ENCODE measurements around the gene MYO7A.

MYO7A gene

DNA sequence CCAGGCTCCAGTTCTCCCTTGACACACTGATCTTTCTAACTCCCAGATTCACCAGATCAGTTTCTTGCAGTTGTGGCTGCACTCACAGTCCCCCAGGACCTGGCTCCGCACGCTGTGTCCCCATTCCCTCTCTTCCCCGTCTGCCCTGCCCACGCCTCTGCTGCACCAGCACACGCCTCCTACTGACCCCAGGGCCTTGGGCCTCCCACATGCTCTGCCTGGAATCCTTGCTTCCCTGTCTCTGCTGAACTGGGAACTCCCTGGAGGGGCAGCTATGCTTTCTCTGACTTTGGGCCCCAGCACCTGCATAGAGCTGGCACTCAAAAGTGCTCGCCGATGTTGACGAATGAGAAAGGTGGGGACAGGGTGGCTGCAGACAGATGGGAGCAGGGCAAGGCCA, 68.9 kb downstream of the MYO7A start:
- in situ Hi-C loops (cut with MboI; ENCODE audit: low sequenced_read_pairs): no loop called here

DNA sequence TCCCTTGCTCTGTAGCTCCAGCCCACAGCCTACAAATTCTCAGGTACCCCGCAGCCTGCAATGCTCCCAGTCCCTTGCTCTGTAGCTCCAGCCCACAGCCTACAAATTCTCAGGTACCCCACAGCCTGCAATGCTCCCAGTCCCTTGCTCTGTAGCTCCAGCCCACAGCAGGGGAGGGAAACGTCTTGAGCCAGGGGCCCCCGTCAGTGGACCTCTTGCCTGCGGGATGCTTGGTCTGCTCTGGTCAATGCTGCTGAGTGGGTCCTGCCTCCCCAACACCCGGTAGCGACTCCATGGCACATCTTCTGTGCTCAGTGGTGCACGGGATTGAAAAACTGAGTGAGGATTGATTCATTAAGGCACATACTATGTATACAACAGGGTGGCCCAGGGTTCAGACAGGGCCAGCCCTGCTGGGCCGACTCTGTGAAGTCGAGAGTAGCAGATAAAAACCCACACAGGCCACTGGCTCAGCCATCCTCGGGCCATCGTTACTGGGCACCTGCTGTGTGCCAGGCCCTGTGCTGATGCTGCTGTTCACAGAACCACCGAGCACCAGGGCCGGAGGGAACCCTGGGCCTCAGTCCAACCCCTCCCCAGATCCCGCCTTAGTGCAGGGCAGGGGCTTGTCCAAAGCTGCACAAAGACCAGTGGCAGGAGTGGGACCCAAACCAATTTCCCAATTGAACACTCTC, 69.7 kb downstream of the MYO7A start:
- in situ Hi-C loops (cut with MboI; ENCODE audit: low sequenced_read_pairs): no loop called here

DNA sequence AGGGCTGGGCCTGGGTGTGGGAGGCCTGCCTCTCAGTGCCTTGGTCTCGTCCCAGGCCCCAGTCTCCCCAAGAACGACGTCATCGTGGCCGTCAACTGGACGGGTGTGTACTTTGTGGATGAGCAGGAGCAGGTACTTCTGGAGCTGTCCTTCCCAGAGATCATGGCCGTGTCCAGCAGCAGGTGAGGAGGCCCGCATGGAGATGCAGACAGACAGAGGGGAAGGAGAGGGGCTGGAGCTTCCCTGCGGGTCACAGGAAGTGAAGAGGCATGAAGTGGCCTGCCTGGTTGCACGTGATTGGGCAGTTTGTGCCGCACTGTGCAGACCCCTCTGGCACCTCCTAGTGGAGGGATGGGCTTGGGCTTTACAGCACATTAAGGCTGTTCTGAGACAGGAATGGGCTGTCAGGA, 70.4 kb downstream of the MYO7A start:
- in situ Hi-C loops (cut with MboI; ENCODE audit: low sequenced_read_pairs): no loop called here

DNA sequence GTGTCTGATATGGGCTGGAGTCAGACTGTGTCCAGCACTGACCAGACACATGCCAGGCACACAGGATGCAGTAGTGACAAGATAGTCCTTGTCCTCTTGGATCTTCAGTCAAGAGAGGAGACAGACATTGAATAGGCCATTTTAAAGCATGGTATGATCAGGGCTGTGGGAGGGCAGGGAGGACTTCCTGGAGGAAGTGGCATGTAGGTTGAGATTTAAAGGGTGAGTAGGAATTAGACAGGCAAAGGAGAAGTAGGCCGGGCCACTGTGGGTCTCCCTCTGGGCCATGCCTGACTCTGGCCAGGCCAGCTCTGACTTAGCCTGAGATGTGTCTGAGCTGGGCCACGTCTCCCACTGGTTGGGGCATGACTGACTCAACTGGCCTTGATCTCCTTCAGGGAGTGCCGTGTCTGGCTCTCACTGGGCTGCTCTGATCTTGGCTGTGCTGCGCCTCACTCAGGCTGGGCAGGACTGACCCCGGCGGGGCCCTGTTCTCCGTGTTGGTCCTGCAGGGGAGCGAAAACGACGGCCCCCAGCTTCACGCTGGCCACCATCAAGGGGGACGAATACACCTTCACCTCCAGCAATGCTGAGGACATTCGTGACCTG, 71.2 kb downstream of the MYO7A start:
- in situ Hi-C loops (cut with MboI; ENCODE audit: low sequenced_read_pairs): no loop called here

DNA sequence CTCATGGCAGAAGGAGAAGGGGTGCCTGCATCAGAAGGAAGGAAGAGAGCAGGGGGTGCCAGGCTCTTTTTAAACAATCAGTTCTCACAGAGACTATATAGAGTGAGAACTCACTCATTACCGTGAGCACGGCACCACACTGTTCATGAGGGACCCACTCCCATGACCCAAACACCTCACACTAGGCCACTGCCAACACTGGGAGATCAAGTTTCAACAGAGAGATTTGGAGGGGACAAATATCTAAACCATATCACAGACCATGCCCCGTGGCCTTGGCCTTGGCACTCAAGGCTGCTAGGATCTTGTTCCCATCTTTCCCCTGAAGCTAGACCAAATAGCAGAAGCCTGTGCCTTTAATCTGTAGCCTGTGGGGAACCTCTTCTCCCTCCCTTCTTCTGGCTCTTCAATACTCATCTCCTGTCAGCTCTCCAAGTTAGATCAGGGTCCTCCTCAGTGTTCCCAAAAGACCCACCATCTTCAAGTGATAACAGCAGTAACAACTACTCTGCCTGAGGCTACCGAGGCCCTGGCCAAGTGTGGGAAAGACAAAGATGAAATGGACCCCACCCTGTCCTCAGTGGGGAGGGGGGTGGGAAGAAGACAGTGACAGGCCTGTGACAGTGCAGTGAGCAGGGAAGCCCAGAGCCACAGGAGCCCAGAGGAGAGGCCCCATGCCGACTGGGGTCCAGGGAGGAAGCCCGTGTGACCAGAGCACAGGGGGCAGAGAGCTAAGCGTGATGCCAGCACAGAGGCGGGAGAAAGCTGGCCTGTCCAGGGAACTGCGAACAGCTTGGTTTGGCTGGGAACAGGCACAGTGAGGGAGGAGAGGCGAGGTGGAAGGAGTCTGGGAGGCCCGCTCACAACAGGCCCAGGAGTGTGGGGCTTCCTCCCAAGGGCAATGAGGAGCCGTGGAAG, 72.6 kb downstream of the MYO7A start:
- in situ Hi-C loops (cut with MboI; ENCODE audit: low sequenced_read_pairs): no loop called here

DNA sequence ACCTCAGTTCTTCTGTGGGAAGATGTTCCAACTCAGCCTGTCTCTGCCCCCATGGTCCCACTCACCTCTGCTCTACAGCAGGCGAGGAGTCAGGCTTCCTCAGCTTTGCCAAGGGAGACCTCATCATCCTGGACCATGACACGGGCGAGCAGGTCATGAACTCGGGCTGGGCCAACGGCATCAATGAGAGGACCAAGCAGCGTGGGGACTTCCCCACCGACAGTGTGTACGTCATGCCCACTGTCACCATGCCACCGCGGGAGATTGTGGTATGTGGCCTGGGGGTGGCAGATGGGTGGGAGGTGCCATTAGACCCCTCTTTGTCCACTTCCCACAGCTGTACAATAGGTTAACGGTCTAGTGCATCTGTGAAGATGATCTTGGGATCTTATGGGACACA, 73.3 kb downstream of the MYO7A start:
- in situ Hi-C loops (cut with MboI; ENCODE audit: low sequenced_read_pairs): no loop called here

DNA sequence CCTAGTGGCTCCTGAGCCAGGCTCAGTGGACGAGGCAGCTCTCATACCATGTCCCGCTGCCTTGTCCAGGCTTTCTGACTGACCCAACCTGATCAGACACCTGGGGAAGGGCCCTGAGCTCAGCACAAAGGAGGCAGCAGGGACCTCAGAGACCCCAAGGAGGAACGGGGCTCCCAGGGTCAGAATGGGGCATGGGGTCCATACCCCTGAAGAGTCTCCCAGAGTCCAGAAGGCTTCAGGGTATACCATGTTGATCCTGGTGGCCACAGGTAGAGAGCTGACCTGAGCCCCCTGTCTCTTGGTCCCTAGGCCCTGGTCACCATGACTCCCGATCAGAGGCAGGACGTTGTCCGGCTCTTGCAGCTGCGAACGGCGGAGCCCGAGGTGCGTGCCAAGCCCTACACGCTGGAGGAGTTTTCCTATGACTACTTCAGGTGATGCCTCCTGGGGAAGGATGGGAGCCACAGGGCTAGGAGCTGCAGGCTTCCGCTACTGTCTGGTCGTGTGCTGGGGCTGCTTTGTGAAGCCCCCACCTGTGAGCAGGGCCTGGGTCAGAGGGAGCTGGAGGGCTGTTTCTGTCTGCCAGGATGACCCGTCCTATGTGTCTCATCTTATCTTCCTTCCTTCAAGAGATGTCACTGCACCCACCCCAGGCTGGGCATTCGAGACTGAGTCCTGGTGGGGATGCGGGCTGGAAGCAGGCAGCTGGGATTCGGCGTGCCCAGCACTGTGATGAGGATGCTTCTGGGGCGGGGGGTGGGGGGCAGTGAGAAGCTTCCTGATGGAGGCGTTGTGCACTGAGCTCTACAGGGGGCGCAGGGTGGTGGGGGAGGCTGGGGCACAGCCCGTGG, 74.2 kb downstream of the MYO7A start:
- in situ Hi-C loops (cut with MboI; ENCODE audit: low sequenced_read_pairs): no loop called here

DNA sequence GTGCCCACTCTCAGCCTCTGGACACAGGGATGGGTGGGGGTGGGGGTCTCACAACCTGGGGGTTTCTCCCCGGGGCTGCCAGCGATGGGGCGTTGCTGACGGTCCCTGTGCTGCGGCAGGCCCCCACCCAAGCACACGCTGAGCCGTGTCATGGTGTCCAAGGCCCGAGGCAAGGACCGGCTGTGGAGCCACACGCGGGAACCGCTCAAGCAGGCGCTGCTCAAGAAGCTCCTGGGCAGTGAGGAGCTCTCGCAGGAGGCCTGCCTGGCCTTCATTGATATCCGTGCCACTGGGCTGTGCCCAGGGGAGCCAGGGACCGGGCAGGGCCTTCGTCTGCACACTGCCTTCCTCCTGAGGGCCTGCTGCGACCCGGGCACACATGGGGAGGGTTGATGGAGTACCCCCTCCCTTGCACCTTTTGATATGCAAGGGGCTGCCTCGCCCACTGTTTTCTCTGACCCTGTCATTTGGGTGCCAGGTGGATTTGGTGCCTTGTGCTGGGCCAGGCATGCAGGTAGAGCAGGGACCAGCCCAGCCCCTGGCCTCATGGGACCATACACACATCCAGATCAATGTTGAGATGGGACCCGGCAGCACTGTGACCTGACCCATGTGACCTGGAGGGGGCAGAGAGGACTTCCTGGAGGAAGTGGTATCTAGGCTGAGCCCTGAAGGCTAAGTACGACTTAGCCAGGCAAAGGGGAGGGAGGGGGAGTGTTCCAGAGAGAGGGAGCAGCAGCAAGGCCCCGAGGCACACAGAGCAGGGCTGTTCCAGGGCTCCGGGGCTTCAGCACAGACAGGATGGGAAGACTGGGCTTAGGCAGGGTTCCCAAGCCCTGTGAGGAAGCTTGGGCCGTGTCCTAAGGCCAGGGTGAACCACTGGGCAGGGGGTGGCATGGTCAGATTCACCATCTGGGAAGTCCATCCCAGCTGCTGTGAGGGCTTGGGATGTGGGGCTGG, 75.2 kb downstream of the MYO7A start:
- in situ Hi-C loops (cut with MboI; ENCODE audit: low sequenced_read_pairs): no loop called here

DNA sequence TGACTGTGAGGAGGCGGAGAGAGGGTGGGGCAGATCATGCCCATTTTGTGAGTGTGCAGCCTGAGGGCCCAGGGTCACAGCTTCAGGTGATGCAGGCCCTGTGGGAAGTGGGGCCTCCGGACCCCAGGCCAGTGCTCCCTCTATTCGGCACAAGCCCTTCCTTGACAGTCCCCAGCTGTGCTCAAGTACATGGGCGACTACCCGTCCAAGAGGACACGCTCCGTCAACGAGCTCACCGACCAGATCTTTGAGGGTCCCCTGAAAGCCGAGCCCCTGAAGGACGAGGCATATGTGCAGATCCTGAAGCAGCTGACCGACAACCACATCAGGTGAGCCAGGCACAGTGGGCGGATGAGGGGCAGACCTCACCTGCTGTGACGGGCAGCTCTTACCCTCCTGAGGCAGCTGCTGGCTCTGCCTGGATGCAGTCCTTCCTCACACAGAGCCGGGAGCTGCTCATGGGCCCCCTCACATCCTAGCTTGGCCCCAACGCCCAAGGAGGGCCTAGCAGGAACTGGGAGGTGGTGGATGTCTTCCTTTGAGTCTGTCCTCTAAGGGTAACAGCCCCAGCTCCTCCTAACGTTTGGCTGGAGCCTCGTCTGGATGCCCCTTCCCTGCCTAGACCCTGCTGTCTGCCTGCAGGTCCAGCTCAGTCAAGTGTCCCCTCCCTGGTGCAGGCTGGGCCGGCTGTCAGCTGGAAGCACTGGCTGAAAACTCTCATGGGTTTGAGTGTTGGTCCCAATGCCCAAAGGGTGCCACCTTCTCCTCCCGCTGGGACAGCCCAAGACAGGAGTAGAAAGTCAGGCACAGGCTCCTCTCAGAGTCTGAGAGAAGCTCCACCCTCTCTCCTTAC, 76.1 kb downstream of the MYO7A start:
- in situ Hi-C loops (cut with MboI; ENCODE audit: low sequenced_read_pairs): no loop called here

DNA sequence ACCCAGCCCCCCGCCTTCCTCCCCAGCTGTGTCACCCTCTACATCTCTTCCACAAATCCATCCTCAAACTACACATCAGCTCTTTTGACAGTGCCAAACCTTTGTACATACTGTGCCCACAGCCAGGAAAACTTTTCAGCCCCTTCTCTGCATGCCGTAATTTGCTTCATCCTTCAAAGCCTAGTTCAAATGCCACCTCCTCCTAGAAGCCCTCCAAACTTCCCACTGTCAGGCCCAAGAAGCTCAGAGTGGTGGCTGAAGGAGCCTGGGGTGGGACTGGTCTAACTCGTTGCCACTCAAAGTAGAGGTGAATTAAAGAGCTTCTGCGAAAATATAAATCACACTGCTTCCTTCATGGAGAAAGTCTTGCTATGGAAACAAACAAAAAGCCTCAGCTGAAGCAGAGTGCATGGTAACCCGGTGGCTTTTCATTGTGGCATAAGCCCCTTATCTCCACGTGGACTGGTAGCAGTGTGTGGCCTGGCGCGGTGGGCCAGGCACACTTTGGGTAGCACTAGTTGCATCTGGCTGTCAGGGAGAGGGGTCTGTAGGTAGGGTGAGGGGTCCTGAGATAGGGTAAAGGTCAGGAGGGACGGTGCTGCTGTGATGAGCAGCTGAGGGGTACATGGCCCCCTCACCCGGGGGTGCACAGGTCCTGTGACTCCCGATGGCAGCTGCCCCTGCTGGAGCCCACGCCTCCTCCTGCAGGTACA, 76.9 kb downstream of the MYO7A start:
- in situ Hi-C loops (cut with MboI; ENCODE audit: low sequenced_read_pairs): no loop called here

DNA sequence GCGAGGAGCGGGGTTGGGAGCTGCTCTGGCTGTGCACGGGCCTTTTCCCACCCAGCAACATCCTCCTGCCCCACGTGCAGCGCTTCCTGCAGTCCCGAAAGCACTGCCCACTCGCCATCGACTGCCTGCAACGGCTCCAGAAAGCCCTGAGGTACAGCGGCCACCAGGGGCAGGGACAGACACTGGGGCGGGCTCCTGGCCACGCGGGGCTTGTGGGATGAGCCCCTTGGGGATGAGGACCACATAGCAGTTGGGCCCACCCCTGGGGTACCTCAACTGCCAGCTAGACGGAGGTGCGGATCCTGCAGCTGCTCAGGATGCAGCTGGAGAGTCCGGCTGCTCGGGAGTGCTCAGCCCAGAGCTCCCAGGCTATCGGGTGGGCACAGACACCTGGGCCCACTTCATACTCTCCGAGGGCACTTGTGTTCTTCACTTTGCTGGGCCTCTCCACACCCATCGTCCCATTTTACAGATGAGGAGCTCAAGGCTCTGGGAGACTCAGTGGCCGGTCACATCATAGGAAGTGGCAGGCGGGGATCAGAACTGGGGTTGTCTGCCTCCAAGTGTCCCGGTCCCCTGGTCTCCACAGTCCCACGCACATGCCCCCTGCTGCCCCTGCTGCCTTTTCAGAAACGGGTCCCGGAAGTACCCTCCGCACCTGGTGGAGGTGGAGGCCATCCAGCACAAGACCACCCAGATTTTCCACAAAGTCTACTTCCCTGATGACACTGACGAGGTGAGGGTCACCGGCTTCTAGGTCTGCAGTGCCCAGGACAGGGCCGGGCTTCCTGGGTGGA, 77.6 kb downstream of the MYO7A start:
- in situ Hi-C loops (cut with MboI; ENCODE audit: low sequenced_read_pairs): no loop called here

DNA sequence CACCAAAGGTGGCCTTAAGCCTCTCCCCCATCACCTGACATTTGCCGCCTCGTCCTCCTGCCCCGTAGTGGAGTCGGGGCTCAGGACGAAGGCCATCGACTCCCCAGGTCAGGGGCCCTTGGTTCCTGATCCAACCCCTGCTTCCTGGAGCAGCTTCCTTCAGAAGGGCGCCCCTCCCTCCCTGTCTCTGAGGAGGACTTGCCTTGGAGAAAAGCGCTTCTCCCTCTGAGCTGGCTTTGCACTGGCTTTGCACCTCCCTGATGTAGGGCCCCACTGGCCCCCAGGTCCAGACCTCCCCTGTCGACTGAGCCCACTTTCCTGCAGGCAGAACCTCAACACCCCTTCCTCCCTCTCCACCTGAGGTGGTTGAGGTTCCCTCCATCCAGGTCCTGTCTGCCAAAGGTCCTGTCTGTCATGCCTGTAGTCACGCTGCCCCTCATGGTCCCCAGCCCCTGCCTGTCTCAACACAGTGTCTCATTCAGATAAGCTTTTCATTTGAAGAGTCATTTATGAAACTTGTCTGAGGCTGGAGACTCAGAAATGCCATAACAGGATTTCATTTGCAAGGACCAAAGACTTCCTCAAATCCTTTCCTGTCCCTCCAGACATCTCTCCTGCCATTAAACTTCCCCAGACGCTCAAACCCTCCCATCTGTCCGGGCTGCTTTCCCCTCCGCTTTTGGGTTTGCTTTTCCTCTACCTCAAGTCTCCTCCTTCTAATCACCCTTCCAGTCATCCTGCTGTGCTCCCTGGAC, 78.4 kb downstream of the MYO7A start:
- in situ Hi-C loops (cut with MboI; ENCODE audit: low sequenced_read_pairs): no loop called here

DNA sequence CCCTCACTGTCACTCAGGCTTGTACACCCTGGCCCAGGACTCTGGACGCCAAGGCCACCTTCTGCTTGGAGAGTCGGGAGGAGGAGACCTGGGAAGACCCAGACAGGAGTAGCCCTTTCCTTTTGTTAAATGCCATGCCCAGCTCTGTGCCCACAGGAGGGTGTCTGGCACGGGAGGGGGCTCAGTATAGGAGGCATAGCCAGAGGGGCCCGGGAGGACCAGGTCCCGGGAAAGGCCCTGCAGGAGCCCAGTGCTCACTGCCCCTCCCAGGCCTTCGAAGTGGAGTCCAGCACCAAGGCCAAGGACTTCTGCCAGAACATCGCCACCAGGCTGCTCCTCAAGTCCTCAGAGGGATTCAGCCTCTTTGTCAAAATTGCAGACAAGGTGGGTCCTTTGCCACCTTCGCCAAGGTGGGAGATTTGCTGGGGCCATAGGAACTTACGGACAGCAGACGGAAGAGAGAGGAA, 79.0 kb downstream of the MYO7A start:
- in situ Hi-C loops (cut with MboI; ENCODE audit: low sequenced_read_pairs): no loop called here

DNA sequence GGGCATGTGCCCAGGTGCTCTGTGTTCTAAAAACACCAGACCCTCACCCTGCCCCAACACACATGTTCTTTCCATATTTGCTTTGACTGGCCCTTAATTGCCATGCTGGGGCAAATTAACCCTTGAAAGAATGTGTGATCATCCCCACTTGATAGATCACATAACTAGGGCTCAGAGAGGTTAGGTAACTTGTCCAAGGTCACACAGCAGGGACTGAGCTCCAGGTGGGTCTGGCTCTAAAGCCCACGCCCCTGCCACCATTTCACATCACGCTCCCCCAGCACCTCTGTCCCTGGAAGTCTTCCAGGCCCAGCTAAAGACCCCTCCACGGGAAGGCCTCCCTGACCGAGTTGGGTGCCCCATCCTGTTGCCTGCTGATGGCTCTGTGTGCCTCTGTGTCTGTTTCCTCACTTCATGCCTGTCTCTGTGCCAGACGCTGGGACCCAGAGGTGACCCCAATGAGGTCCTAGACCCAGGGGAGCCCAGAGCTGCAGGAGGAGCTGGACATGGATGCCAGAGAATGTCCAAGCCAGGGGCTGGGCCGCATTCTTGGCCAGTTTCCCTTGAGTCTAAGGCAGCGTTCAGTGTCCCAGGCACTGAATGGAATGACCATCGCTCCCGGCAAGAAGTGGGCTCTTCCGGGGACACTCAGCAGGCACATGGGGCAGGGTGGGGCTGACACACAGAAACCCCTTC, 79.7 kb downstream of the MYO7A start:
- in situ Hi-C loops (cut with MboI; ENCODE audit: low sequenced_read_pairs): no loop called here

DNA sequence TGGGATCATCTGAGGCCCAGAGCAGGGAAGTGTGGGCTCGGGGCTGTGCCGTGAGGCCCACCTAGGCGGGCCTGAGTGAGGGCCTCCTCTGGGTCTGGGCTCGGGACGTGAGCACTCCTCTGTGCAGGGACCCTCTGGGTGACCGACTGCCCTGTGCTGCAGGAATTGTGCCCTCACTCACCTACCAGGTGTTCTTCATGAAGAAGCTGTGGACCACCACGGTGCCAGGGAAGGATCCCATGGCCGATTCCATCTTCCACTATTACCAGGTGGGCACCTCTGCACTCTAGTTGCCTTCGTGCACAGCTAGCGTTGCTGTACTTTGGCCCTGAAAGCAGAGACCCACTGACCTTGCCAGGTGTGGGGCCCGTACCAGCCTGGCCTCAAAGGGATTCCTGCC, 80.5 kb downstream of the MYO7A start:
- in situ Hi-C loops (cut with MboI; ENCODE audit: low sequenced_read_pairs): no loop called here

DNA sequence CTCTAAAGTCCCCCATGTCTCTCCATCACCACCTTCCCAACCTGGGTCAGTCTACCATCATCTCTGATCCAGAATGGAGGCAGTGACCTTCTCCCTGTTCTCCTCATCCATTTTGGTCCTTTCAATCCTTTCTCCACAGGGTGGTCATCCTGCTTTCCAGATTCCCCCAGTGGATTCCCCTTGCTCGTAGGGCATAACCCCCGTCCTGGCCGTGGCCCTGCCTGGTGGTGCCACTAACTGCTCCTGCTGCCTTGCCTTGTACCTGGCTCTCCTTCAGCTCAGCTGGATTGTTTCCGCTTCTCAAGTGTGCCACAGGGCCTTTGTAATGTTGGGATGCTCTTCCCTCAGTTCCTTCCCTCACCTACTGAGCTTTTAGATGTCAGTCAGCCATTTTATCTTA, 81.6 kb downstream of the MYO7A start:
- in situ Hi-C loops (cut with MboI; ENCODE audit: low sequenced_read_pairs): no loop called here
